PC-3 (cell line): ENCODE results near the gene EGLN2. TPM values are rescaled to one million over a fixed set of nuclear protein-coding genes. Genes with fewer than 3 reads are reported as not detected.

Experiments used
- ATAC-seq: fragments of 200-7000 bp; cut with Tn5 transposase; 2 replicates; pipeline ENCODE4 v1.9.1; 2020; ENCODE audit warnings: mild to moderate bottlenecking, moderate library complexity
- BruUV-seq: library from RNA; stranded (reverse); fragments of 400-500 nt; replicated peaks from 2 replicates; lab custom pipeline; 2021; lab: Mats Ljungman, UMichigan
- CTCF ChIA-PET: fragments of 300-600 bp; sonication (Branson Sonifier 250); formaldehyde crosslinking; loops from one replicate; lab custom pipeline; 2022; ENCODE audit warnings: antibody characterized with exemption; lab: Charles Lee
- POLR2A ChIA-PET: fragments of 300-600 bp; sonication (Branson Sonifier 250); formaldehyde crosslinking; loops from one replicate; lab custom pipeline; 2022; ENCODE audit warnings: antibody characterized with exemption; ENCODE audit not compliant: unreplicated experiment; lab: Charles Lee
- DNase-seq: peaks from one replicate; pipeline ENCODE4 v3.0.0-alpha.2; 2015
- H2AFZ ChIP-seq: fragments of 300-600 bp; sonication (generic); 2 replicates; pipeline ENCODE4 v1.6.0; 2016; ENCODE audit warnings: antibody characterized with exemption, low read length
- H3F3A ChIP-seq: fragments of 300-600 bp; sonication (generic); one replicate; pipeline ENCODE4 v1.6.0; 2017; ENCODE audit warnings: antibody characterized with exemption, low read length, control low read depth, mild to moderate bottlenecking; ENCODE audit not compliant: unreplicated experiment
- H3K27ac ChIP-seq: fragments of 300-600 bp; sonication (generic); 2 replicates; pipeline ENCODE4 v1.5.1; 2016; ENCODE audit warnings: mild to moderate bottlenecking, low read length
- H3K27me3 ChIP-seq: fragments of 300-600 bp; sonication (generic); 2 replicates; pipeline ENCODE4 v1.6.1; 2016; ENCODE audit warnings: low read length, mixed read lengths
- H3K36me3 ChIP-seq: fragments of 300-600 bp; sonication (generic); 2 replicates; pipeline ENCODE4 v1.6.1; 2016; ENCODE audit warnings: low read depth, mixed run types, low read length, mixed read lengths
- H3K4me1 ChIP-seq: fragments of 300-600 bp; sonication (generic); 2 replicates; pipeline ENCODE4 v1.5.1; 2016; ENCODE audit warnings: low read length; ENCODE audit not compliant: insufficient read depth
- H3K4me2 ChIP-seq: fragments of 300-600 bp; sonication (generic); 2 replicates; pipeline ENCODE4 v1.6.0; 2016; ENCODE audit warnings: low read length
- H3K4me3 ChIP-seq: fragments of 300-600 bp; sonication (generic); 2 replicates; pipeline ENCODE4 v1.5.1; 2016; ENCODE audit warnings: mild to moderate bottlenecking, low read length, mixed read lengths
- H3K79me2 ChIP-seq: fragments of 300-600 bp; sonication (generic); 2 replicates; pipeline ENCODE4 v1.6.1; 2017; ENCODE audit warnings: low read length, mixed read lengths
- H3K9ac ChIP-seq: fragments of 300-600 bp; sonication (generic); 2 replicates; pipeline ENCODE4 v1.6.0; 2016; ENCODE audit warnings: mild to moderate bottlenecking, low read length
- H3K9me2 ChIP-seq: fragments of 300-600 bp; sonication (generic); replicated peaks from 2 replicates; pipeline ENCODE4 v1.6.1; 2016; ENCODE audit warnings: mixed run types, low read length, mixed read lengths
- H3K9me3 ChIP-seq: fragments of 300-600 bp; sonication (generic); 2 replicates; pipeline ENCODE4 v1.6.1; 2016; ENCODE audit warnings: low read length, mixed read lengths
- H4K20me1 ChIP-seq: fragments of 300-600 bp; sonication (generic); 2 replicates; pipeline ENCODE4 v1.6.1; 2016; ENCODE audit warnings: low read length, mixed read lengths
- EZH2 ChIP-seq: fragments of 300-600 bp; sonication (generic); IDR thresholded peaks from one replicate; pipeline ENCODE4 v1.6.1; 2017; ENCODE audit warnings: antibody characterized with exemption, mild to moderate bottlenecking, low read length; ENCODE audit not compliant: unreplicated experiment
- EZH2phosphoT487 ChIP-seq: fragments of 300-600 bp; sonication (generic); IDR thresholded peaks from 2 replicates; pipeline ENCODE4 v1.6.1; 2018; ENCODE audit warnings: mild to moderate bottlenecking, antibody characterized with exemption, low read length, borderline replicate concordance
- intact Hi-C: fragments of 100-400 bp; cut with micrococcal nuclease; formaldehyde crosslinking; loops from 2 replicates; pipeline ENCODE4 v1.9.0; 2023
- total RNA-seq: library from RNA; depleted of rRNA; stranded (reverse); fragments of >200 nt; gene quantifications from 2 replicates; pipeline ENCODE4 v1.2.3, GENCODE V29; 2014
- TF ChIP-seq, protein P1 (sequence below): fragments of 300-600 bp; sonication (generic); conservative IDR thresholded peaks from 2 replicates; pipeline ENCODE4 v1.5.1; 2017; ENCODE audit warnings: antibody characterized with exemption, low read depth, mild to moderate bottlenecking, low read length

Gene EGLN2
- total RNA-seq, 1 experiment from 2014 or later, result 36.6 TPM

DNA sequence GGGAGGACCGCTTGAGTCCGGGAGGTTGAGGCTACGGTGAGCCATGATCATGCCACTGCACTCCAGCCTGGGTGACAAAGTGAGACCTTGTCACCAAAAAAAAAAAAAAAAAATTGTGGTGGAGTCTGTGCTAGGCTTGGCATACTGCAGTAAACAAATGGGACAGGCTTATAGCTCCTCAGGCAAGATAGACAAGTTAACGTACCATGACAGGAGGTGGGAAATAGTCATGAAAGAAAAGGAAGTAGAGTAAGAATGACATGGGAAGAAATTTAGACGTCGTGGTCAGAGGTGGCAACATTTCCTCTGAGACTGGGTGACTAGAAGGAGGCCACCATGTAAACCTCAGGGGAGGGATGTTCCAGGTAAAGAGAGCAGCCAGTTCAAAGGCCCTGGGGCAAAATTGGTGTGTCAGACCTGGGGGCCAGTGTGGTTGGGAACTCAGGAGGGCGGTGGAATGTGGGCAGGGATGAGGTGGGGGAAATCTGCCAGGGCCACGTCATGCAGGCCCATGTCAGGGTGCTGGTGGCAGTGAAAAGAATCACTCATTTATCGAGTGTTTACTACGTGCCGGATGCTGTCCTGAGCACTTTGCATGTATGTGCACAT, 42.4 kb upstream of the EGLN2 start:
- Histone ChIP-seq H3K9me2 (no peaks in the 10 kb centered on the region), H3K9me3 (no peaks in the 10 kb centered on the region), H3K4me3 (no peak overlapping the region), H3K4me2 (peak overlapping the region; percentile 15), H3K79me2 (peaks cover 74% of the 10 kb centered on the region), H3K36me3 (peaks cover 33% of the 10 kb centered on the region), H3K9ac (no peak overlapping the region), H3F3A (no peaks in the 10 kb centered on the region), H4K20me1 (peaks cover 37% of the 10 kb centered on the region), H2AFZ (no peak overlapping the region), H3K27ac (no peak overlapping the region), H3K4me1 (peaks cover 33% of the 10 kb centered on the region), H3K27me3 (no peaks in the 10 kb centered on the region)
- CTCF ChIA-PET, result no interaction called here
- DNase-seq (peak; percentile 51), ATAC-seq (peak; percentile 51)
- POLR2A ChIA-PET, result no interaction called here
- BruUV-seq, result no TSS peak
- TF ChIP-seq, protein P1, sequence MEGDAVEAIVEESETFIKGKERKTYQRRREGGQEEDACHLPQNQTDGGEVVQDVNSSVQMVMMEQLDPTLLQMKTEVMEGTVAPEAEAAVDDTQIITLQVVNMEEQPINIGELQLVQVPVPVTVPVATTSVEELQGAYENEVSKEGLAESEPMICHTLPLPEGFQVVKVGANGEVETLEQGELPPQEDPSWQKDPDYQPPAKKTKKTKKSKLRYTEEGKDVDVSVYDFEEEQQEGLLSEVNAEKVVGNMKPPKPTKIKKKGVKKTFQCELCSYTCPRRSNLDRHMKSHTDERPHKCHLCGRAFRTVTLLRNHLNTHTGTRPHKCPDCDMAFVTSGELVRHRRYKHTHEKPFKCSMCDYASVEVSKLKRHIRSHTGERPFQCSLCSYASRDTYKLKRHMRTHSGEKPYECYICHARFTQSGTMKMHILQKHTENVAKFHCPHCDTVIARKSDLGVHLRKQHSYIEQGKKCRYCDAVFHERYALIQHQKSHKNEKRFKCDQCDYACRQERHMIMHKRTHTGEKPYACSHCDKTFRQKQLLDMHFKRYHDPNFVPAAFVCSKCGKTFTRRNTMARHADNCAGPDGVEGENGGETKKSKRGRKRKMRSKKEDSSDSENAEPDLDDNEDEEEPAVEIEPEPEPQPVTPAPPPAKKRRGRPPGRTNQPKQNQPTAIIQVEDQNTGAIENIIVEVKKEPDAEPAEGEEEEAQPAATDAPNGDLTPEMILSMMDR, result no peak
- TF ChIP-seq EZH2 (no peak), EZH2phosphoT487 (no peak)
- intact Hi-C loops, result no loop called here

DNA sequence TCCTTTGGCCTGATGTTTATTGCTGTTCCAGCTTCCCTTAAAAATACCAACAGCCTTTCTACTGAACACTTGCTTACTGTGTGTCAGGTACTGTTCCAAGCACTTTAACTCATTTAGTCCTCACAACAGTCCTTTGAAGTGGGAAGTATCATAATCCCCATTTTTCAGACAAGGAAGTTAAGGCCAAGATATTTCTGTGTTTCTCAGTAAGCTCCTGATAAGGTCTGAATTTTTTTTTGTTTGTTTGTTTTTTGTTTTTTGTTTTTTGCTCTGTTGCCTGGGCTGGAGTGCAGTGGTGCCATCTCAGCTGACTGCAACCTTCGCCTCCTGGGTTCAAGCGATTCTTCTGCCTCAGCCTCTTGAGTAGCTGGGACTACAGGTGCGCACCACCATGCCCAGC, 40.5 kb upstream of the EGLN2 start:
- H3K4me2 ChIP-seq, result no peak overlapping the region
- H4K20me1 ChIP-seq, result peaks cover 29% of the 10 kb centered on the region
- POLR2A ChIA-PET, result no interaction called here
- H3K36me3 ChIP-seq, result peaks cover 47% of the 10 kb centered on the region
- intact Hi-C loops, result no loop called here
- no peak overlapping the region for H3K4me3 ChIP-seq
- H3K79me2 ChIP-seq, result peaks cover 55% of the 10 kb centered on the region
- no peaks in the 10 kb centered on the region for H3K27me3 ChIP-seq
- CTCF ChIA-PET, result no interaction called here
- DNase-seq (no peak), ATAC-seq (no peak)
- H3K9me3 ChIP-seq, result no peaks in the 10 kb centered on the region
- no peaks in the 10 kb centered on the region for H3F3A ChIP-seq
- peaks cover 29% of the 10 kb centered on the region for H3K4me1 ChIP-seq
- no peak overlapping the region for H3K9ac ChIP-seq
- TF ChIP-seq EZH2, result no peak
- TF ChIP-seq, protein P1, result no peak
- TF ChIP-seq EZH2phosphoT487, result no peak
- no peak overlapping the region for H2AFZ ChIP-seq
- no peak overlapping the region for H3K27ac ChIP-seq
- no TSS peak for BruUV-seq
- no peaks in the 10 kb centered on the region for H3K9me2 ChIP-seq

DNA sequence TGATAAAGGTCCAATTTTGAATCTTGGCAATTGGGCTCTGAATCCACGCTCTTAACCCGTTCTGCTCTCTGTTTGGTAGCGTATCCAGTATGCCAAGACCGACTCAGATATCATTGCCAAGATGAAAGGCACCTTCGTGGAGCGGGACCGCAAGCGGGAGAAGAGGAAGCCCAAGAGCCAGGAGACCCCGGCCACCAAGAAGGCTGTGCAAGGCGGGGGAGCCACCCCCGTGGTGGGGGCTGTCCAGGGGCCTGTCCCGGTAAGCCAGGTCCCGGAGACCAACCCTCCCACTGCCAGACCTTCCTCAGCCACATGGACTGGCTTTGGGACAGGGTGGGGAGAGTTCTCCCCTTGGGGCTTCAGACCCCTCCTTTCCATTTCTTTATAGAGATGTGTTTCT, 39.6 kb upstream of the EGLN2 start:
- no peak overlapping the region for H3K27ac ChIP-seq
- peaks cover 55% of the 10 kb centered on the region for H3K36me3 ChIP-seq
- BruUV-seq, result no TSS peak
- H4K20me1 ChIP-seq, result peaks cover 26% of the 10 kb centered on the region
- H3K9me2 ChIP-seq, result no peaks in the 10 kb centered on the region
- ChIA-PET POLR2A (no interaction called here), CTCF (no interaction called here)
- H3K9ac ChIP-seq, result no peak overlapping the region
- no peak overlapping the region for H2AFZ ChIP-seq
- peaks cover 24% of the 10 kb centered on the region for H3K4me1 ChIP-seq
- no peak overlapping the region for H3K4me2 ChIP-seq
- no peaks in the 10 kb centered on the region for H3K27me3 ChIP-seq
- peaks cover 47% of the 10 kb centered on the region for H3K79me2 ChIP-seq
- no peaks in the 10 kb centered on the region for H3F3A ChIP-seq
- TF ChIP-seq EZH2phosphoT487 (no peak), EZH2 (no peak)
- TF ChIP-seq, protein P1, result no peak
- H3K4me3 ChIP-seq, result no peak overlapping the region
- intact Hi-C loops, result no loop called here
- no peak for ATAC-seq
- DNase-seq, result no peak
- no peaks in the 10 kb centered on the region for H3K9me3 ChIP-seq
